GM12872 (cell line): ENCODE data around the gene EFCAB5.

Experiments
- CTCF ChIP-seq: IDR thresholded peaks from 3 replicates; pipeline ENCODE4 v1.5.1; 2011; ENCODE audit warnings: low read depth, mild to moderate bottlenecking, low read length, moderate library complexity; ENCODE audit not compliant: insufficient read depth

The EFCAB5 gene

GRCh38 chr17:29949696-29950095 lies 8.3 kb downstream of the EFCAB5 start:
- TF ChIP-seq CTCF, result no peak

- TF ChIP-seq CTCF, result peak; percentile 39; the same call in 2 of the 3 replicates
These were observed 13.0 kb downstream of the EFCAB5 start for GRCh38 chr17:29954405-29954804.

GRCh38 chr17:29956225-29956624 lies 14.8 kb downstream of the EFCAB5 start:
- TF ChIP-seq CTCF, result no peak

- TF ChIP-seq CTCF, result no peak
These were observed 17.7 kb downstream of the EFCAB5 start for GRCh38 chr17:29958947-29959657.

- no peak for TF ChIP-seq CTCF
These were observed 18.4 kb downstream of the EFCAB5 start for GRCh38 chr17:29959658-29960337.

- no peak for TF ChIP-seq CTCF
These were observed 21.2 kb downstream of the EFCAB5 start for GRCh38 chr17:29962656-29963055.

- no peak for TF ChIP-seq CTCF
These were observed 26.8 kb downstream of the EFCAB5 start for GRCh38 chr17:29968271-29968670.
